H1 (cell line): ENCODE measurements around the gene C5orf58. TPM values are rescaled to one million over a fixed set of nuclear protein-coding genes. Genes with fewer than 3 reads are reported as not detected.

ENCODE experiments used
- CTCF ChIA-PET: fragments of 300-600 bp; sonication (Branson Sonifier 250); formaldehyde crosslinking; loops from one replicate; lab custom pipeline; 2021; ENCODE audit not compliant: partially characterized antibody; lab: Charles Lee
- POLR2A ChIA-PET: fragments of 300-600 bp; sonication (Branson Sonifier 250); formaldehyde crosslinking; loops from one replicate; lab custom pipeline; 2021; ENCODE audit warnings: inconsistent platforms; ENCODE audit not compliant: partially characterized antibody; lab: Charles Lee
- DNase-seq, 2 experiments: peaks; one replicate each; pipeline versions ENCODE4 v3.0.0 to v3.0.0-alpha.2; 2010 to 2022; ENCODE audit warnings: low spot score in 2 of 2, low read depth in 1 of 2, mixed read lengths in 1 of 2
- FAIRE-seq: peaks from 2 replicates; lab custom pipeline; 2011; peaks lifted over from hg19 to GRCh38; lab: Jason Lieb, UNC
- H2AFZ ChIP-seq: 2 replicates; pipeline ENCODE4 v1.8.1; 2012; ENCODE audit warnings: low read length, inconsistent platforms
- H2AK5ac ChIP-seq: 2 replicates; pipeline ENCODE4 v1.6.1; 2013; ENCODE audit warnings: low read depth, low read length
- H2BK120ac ChIP-seq: replicated peaks from 2 replicates; pipeline ENCODE3; 2013; ENCODE audit warnings: low read depth, low read length, inconsistent platforms
- H2BK12ac ChIP-seq: 2 replicates; pipeline ENCODE4 v1.6.1; 2013; ENCODE audit warnings: low read depth, low read length
- H2BK15ac ChIP-seq: 2 replicates; pipeline ENCODE4 v1.6.1; 2013; ENCODE audit warnings: low read length
- H2BK20ac ChIP-seq: 2 replicates; pipeline ENCODE4 v1.6.1; 2013; ENCODE audit warnings: low read length
- H2BK5ac ChIP-seq: 2 replicates; pipeline ENCODE4 v1.6.1; 2013; ENCODE audit warnings: low read depth, low read length
- H3K14ac ChIP-seq: 2 replicates; pipeline ENCODE4 v1.6.1; 2013; ENCODE audit warnings: inconsistent platforms; ENCODE audit not compliant: insufficient read length
- H3K18ac ChIP-seq: 2 replicates; pipeline ENCODE4 v1.6.1; 2013; ENCODE audit warnings: low read length; ENCODE audit errors: extremely low read depth
- H3K23ac ChIP-seq: 2 replicates; pipeline ENCODE4 v1.6.1; 2013; ENCODE audit warnings: inconsistent platforms; ENCODE audit not compliant: insufficient read length
- H3K23me2 ChIP-seq: 2 replicates; pipeline ENCODE4 v1.6.1; 2013; ENCODE audit warnings: low read depth, low read length
- H3K27ac ChIP-seq: 2 replicates; pipeline ENCODE4 v1.6.1; 2011; ENCODE audit warnings: low read depth, low read length, inconsistent platforms
- H3K27me3 ChIP-seq, 4 experiments: replicated peaks in 1 of 4; 1 replicate in 1 of 4; 2 replicates in 3 of 4; pipeline versions ENCODE4 v1.6.1 to v1.8.1; 2011 to 2013; ENCODE audit warnings: low read length in 3 of 4, mild to moderate bottlenecking in 3 of 4, inconsistent platforms in 2 of 4, mixed read lengths in 2 of 4, moderate library complexity in 1 of 4; ENCODE audit not compliant: control insufficient read depth in 3 of 4, insufficient read depth in 3 of 4; ENCODE audit errors: extremely low read depth in 1 of 4
- H3K36me3 ChIP-seq, 4 experiments: 2 replicates each; pipeline versions ENCODE4 v1.6.1 to v1.8.1; 2011 to 2013; ENCODE audit warnings: mild to moderate bottlenecking in 4 of 4, low read length in 3 of 4, moderate library complexity in 2 of 4, control low read depth in 1 of 4, inconsistent platforms in 1 of 4; ENCODE audit not compliant: insufficient read depth in 4 of 4, control insufficient read depth in 2 of 4
- H3K4ac ChIP-seq: replicated peaks from 2 replicates; pipeline ENCODE3; 2013; ENCODE audit warnings: low read length, low read depth, mixed read lengths, inconsistent platforms; ENCODE audit not compliant: insufficient read length
- H3K4me1 ChIP-seq, 4 experiments: replicated peaks in 1 of 4; 1 replicate in 1 of 4; 2 replicates in 3 of 4; pipeline versions ENCODE4 v1.6.1 to v1.8.1; 2011 to 2013; ENCODE audit warnings: low read length in 3 of 4, inconsistent platforms in 2 of 4, mixed read lengths in 1 of 4; ENCODE audit not compliant: insufficient read depth in 4 of 4, control insufficient read depth in 3 of 4
- H3K4me2 ChIP-seq, 2 experiments: 2 replicates each; pipeline versions ENCODE4 v1.6.1 to v1.8.1; 2011 to 2013; ENCODE audit warnings: low read depth in 2 of 2, low read length in 2 of 2, control low read depth in 1 of 2, inconsistent platforms in 1 of 2, mild to moderate bottlenecking in 1 of 2; ENCODE audit not compliant: insufficient read depth in 1 of 2
- H3K4me3 ChIP-seq, 4 experiments: fragments of 200-600, 300-600 bp in 1 of 4; sonication (generic), shearing (Covaris generic), sonication (Bioruptor Twin) in 1 of 4; 2 replicates each; pipeline versions ENCODE4 v1.5.1 to v1.8.1; 2011 to 2016; ENCODE audit warnings: low read length in 4 of 4, low read depth in 3 of 4, control low read depth in 2 of 4, inconsistent platforms in 2 of 4, mild to moderate bottlenecking in 2 of 4, mixed read lengths in 1 of 4, moderate library complexity in 1 of 4; ENCODE audit not compliant: insufficient read depth in 2 of 4; ENCODE audit errors: extremely low read depth in 1 of 4
- H3K56ac ChIP-seq: replicated peaks from 2 replicates; pipeline ENCODE3; 2013; ENCODE audit warnings: low read depth, mild to moderate bottlenecking, mixed read lengths, low read length, inconsistent platforms; ENCODE audit not compliant: insufficient read length
- H3K79me1 ChIP-seq: 2 replicates; pipeline ENCODE4 v1.6.1; 2013; ENCODE audit warnings: low read depth, low read length, control low read depth
- H3K79me2 ChIP-seq, 2 experiments: 2 replicates each; pipeline versions ENCODE4 v1.6.1 to v1.8.1; 2012 to 2013; ENCODE audit warnings: low read length in 2 of 2, mild to moderate bottlenecking in 2 of 2, inconsistent platforms in 1 of 2; ENCODE audit not compliant: insufficient read depth in 2 of 2, control insufficient read depth in 1 of 2
- H3K9ac ChIP-seq, 4 experiments: replicated peaks in 1 of 4; 1 replicate in 1 of 4; 2 replicates in 3 of 4; pipeline versions ENCODE4 v1.6.1 to v1.8.1; 2011 to 2013; ENCODE audit warnings: low read depth in 3 of 4, low read length in 3 of 4, control low read depth in 2 of 4, mild to moderate bottlenecking in 2 of 4, moderate library complexity in 2 of 4, inconsistent platforms in 1 of 4; ENCODE audit errors: extremely low read depth in 1 of 4
- H3K9me3 ChIP-seq, 2 experiments: 2 replicates each; pipeline versions ENCODE4 v1.6.1 to v1.8.1; 2012 to 2013; ENCODE audit warnings: mild to moderate bottlenecking in 2 of 2, moderate library complexity in 2 of 2, control low read depth in 1 of 2, inconsistent platforms in 1 of 2, low read depth in 1 of 2, low read length in 1 of 2, mixed read lengths in 1 of 2; ENCODE audit not compliant: insufficient read depth in 2 of 2
- H4K20me1 ChIP-seq, 2 experiments: replicated peaks in 1 of 2; 2 replicates each; pipeline versions ENCODE3 to v1.8.1; 2011 to 2013; ENCODE audit warnings: inconsistent platforms in 2 of 2, low read length in 2 of 2, mild to moderate bottlenecking in 1 of 2; ENCODE audit not compliant: insufficient read depth in 2 of 2, control insufficient read depth in 1 of 2
- H4K5ac ChIP-seq: 2 replicates; pipeline ENCODE4 v1.6.1; 2013; ENCODE audit warnings: low read length, low read depth, mixed read lengths, inconsistent platforms; ENCODE audit not compliant: insufficient read length
- H4K8ac ChIP-seq: 2 replicates; pipeline ENCODE4 v1.8.0; 2013; ENCODE audit warnings: mild to moderate bottlenecking, moderate library complexity, low read length, inconsistent platforms; ENCODE audit not compliant: insufficient read depth; ENCODE audit errors: extremely low read depth
- H4K91ac ChIP-seq: replicated peaks from 2 replicates; pipeline ENCODE3; 2013; ENCODE audit warnings: low read length, mixed read lengths, inconsistent platforms; ENCODE audit not compliant: insufficient read length
- CBX5 ChIP-seq: fragments of 300-800, 300-1000 bp; sonication (generic); IDR thresholded peaks from 2 replicates; pipeline ENCODE4 v1.7.1; 2016; ENCODE audit warnings: antibody characterized with exemption, low read length, low read depth
- CBX8 ChIP-seq: fragments of 300-800, 300-1000 bp; sonication (generic); IDR thresholded peaks from 2 replicates; pipeline ENCODE4 v1.7.1; 2016; ENCODE audit warnings: low read depth, low read length, borderline replicate concordance
- CTCF ChIP-seq, 3 experiments: IDR thresholded peaks; 1 replicate in 2 of 3; 2 replicates in 1 of 3; pipeline versions ENCODE4 v1.5.1 to v1.6.1; 2011; ENCODE audit warnings: low read length in 3 of 3, mild to moderate bottlenecking in 3 of 3, inconsistent platforms in 2 of 3, low read depth in 1 of 3, moderate library complexity in 1 of 3; ENCODE audit not compliant: insufficient read depth in 1 of 3; ENCODE audit errors: control extremely low read depth in 1 of 3
- EGR1 ChIP-seq: IDR thresholded peaks from 2 replicates; pipeline ENCODE4 v1.6.1; 2011; ENCODE audit warnings: low read depth, low read length, borderline replicate concordance
- JUND ChIP-seq: IDR thresholded peaks from 2 replicates; pipeline ENCODE4 v1.6.1; 2011; ENCODE audit warnings: mild to moderate bottlenecking, improper control_type of control experiment, low read length
- RXRA ChIP-seq: IDR thresholded peaks from 2 replicates; pipeline ENCODE4 v1.6.1; 2011; ENCODE audit warnings: low read depth, mild to moderate bottlenecking, low read length, moderate library complexity; ENCODE audit not compliant: insufficient read depth
- SAP30 ChIP-seq: fragments of 300-600 bp; sonication (generic); IDR thresholded peaks from 2 replicates; pipeline ENCODE4 v1.7.1; 2012; ENCODE audit warnings: low read length, moderate library complexity, mild to moderate bottlenecking, inconsistent platforms; ENCODE audit not compliant: insufficient read depth, insufficient replicate concordance
- SP1 ChIP-seq: IDR thresholded peaks from 2 replicates; pipeline ENCODE4 v1.6.1; 2011; ENCODE audit warnings: low read depth, low read length
- SP4 ChIP-seq: IDR thresholded peaks from 2 replicates; pipeline ENCODE4 v1.6.1; 2012; ENCODE audit warnings: low read length, inconsistent platforms
- SRF ChIP-seq: IDR thresholded peaks from 2 replicates; pipeline ENCODE4 v1.6.1; 2011; ENCODE audit warnings: mild to moderate bottlenecking, low read depth, low read length, moderate library complexity
- ZNF274 ChIP-seq: IDR thresholded peaks from 2 replicates; pipeline ENCODE4 v1.7.0; 2012; ENCODE audit warnings: low read length, borderline replicate concordance; ENCODE audit errors: extremely low read depth
- WGBS, 2 experiments: shearing (Covaris generic) in 1 of 2; methylation state at CpG; one replicate each; pipeline versions ENCODE4 v1.1.6 to v1.1.7; 2013 to 2015; ENCODE audit warnings: low lambda C conversion rate in 2 of 2, mixed read lengths in 2 of 2, inconsistent platforms in 1 of 2, low coverage in 1 of 2, missing lambda C conversion rate in 1 of 2; ENCODE audit not compliant: insufficient replicate concordance in 2 of 2, insufficient coverage in 1 of 2, insufficient read length in 1 of 2; ENCODE audit errors: extremely low coverage in 1 of 2, missing lambda C conversion rate in 1 of 2; 5-methylcytosine and 5-hydroxymethylcytosine counted together
- polyA plus RNA-seq, 7 experiments: library from polyadenylated mRNA; depleted of rRNA in 3 of 7; stranded (reverse) in 5 of 7; unstranded in 2 of 7; fragments of >200 nt in 5 of 7; fragments of 200-250 nt in 2 of 7; gene quantifications; 1 replicate in 5 of 7; 2 replicates in 1 of 7; 4 replicates in 1 of 7; pipeline versions ENCODE4 v1.2.1 to v1.2.3, GENCODE V29; 2011 to 2013; ENCODE audit warnings: missing spikeins in 2 of 7, mixed read lengths in 2 of 7
- total RNA-seq: library from RNA; stranded (reverse); fragmentation: NEBNext Ultra II Directional; extraction: Animal tissue kit (Norgen Biotek cat#: 25700); gene quantifications from 2 replicates; pipeline ENCODE4 v1.2.1, GENCODE V29; 2021

Gene C5orf58
- total and polyA plus RNA-seq, 2 of the 8 experiments (the other 6 are each of a cell fraction or from before 2014, with no cell fraction given): 0.24 to 1.6 TPM

DNA sequence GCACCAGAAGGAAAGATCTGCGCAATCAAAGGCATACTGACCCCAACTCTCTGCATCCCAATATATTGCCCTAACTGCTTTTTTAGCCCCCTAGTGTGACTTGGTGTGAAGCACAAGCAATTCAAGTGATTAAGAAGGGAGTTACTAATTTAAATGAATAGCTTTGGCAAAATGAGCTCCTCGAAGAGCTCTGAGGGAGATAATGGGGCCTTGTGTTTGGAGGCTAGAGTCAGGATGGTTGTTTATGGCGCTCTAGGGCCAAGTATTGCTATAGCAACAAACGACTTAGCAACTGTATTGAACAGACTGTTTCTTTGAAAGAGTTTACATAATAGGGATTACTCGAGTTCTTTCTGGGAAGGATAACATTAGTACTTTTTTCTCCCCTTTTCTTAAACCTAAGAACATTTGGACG is 11.5 kb upstream of the C5orf58 start:
- H3K4me2 ChIP-seq: peak overlapping the region in 1 of 2 experiments; percentile 9; a peak in 1 of 4 replicates
- H3K23me2 ChIP-seq: no peaks in the 10 kb centered on the region
- DNase-seq (no peak), FAIRE-seq (peak; percentile 69)
- H3K4me1 ChIP-seq: peaks cover 0 to 10% (median 4%) of the 10 kb centered on the region in 4 experiments; a peak in 4 of 7 replicates
- H2BK20ac ChIP-seq: no peak overlapping the region
- H2BK15ac ChIP-seq: no peak overlapping the region
- no peaks in the 10 kb centered on the region for H3K36me3 ChIP-seq
- 61% methylated on average over 6 of the region's 6 CpGs; no CpG with 5 or more reads in 1 of the 2 experiments for WGBS, 2 experiments
- no peak overlapping the region for H4K8ac ChIP-seq
- peaks cover 0 to 1% of the 10 kb centered on the region in 2 experiments for H4K20me1 ChIP-seq
- no peaks in the 10 kb centered on the region for H3K79me1 ChIP-seq
- no peak overlapping the region for H3K4me3 ChIP-seq
- H4K91ac ChIP-seq: no peak overlapping the region
- no peak overlapping the region for H2AFZ ChIP-seq
- H3K56ac ChIP-seq: no peak overlapping the region
- POLR2A ChIA-PET: no interaction called here
- H2BK120ac ChIP-seq: no peak overlapping the region
- no peaks in the 10 kb centered on the region for H3K79me2 ChIP-seq
- H4K5ac ChIP-seq: no peak overlapping the region
- no peak overlapping the region for H2AK5ac ChIP-seq
- no peak overlapping the region for H3K4ac ChIP-seq
- no peak overlapping the region for H3K9ac ChIP-seq
- H3K9me3 ChIP-seq: no peaks in the 10 kb centered on the region
- no peak overlapping the region for H3K23ac ChIP-seq
- CTCF ChIA-PET: interaction anchor here (0.7 to 12.7 kb wide), 17 partner anchors 10 to 548 kb away, joined by 3 to 151 read pairs (median 3); no protein-coding TSS in a partner anchor
- H2BK12ac ChIP-seq: no peak overlapping the region
- H3K27ac ChIP-seq: no peak overlapping the region
- H3K14ac ChIP-seq: no peak overlapping the region
- no peak overlapping the region for H3K18ac ChIP-seq
- peaks cover 0 to 19% (median 5%) of the 10 kb centered on the region in 4 experiments; a peak in 5 of 7 replicates for H3K27me3 ChIP-seq
- H2BK5ac ChIP-seq: no peak overlapping the region
- no peak for TF ChIP-seq EGR1
- TF ChIP-seq CTCF (IDR thresholded peaks at IDR 0.05; ENCODE audit: control extremely low read depth in 1 of 3, insufficient read depth in 1 of 3, low read depth in 1 of 3, low read length in 3 of 3): peak in 2 of 3 experiments; percentile 17 to 32; a peak in 2 of 4 replicates
- no peak for TF ChIP-seq JUND
- no peak for TF ChIP-seq SAP30
- no peak for TF ChIP-seq RXRA
- peak; percentile 20; the same call in 1 of the 2 replicates for TF ChIP-seq SP1
- TF ChIP-seq SP4: no peak
- no peak for TF ChIP-seq CBX8
- TF ChIP-seq CBX5: no peak
- TF ChIP-seq SRF: no peak
- no peak for TF ChIP-seq ZNF274
